Smooth muscle cell (in vitro differentiated cells): ENCODE measurements around the gene SMARCD3. TPM values are rescaled to one million over a fixed set of nuclear protein-coding genes. Genes with fewer than 3 reads are reported as not detected.

Source experiments
- DNase-seq: peaks from one replicate; lab custom pipeline; 2025; ENCODE audit not compliant: unreplicated experiment; lab: John Stamatoyannopoulos, UW
- H2AFZ ChIP-seq: fragments of 200-600 bp; sonication (generic); 2 replicates; pipeline ENCODE4 v1.6.0; 2016; ENCODE audit warnings: antibody characterized with exemption, low read depth, mild to moderate bottlenecking
- H3F3A ChIP-seq: fragments of 200-600 bp; sonication (generic); 2 replicates; pipeline ENCODE4 v1.6.0; 2017; ENCODE audit warnings: antibody characterized with exemption, low read depth
- H3K27ac ChIP-seq: fragments of 200-600 bp; sonication (generic); 2 replicates; pipeline ENCODE4 v1.5.1; 2016; ENCODE audit warnings: low read depth, mild to moderate bottlenecking
- H3K27me3 ChIP-seq: fragments of 200-600 bp; sonication (generic); 2 replicates; pipeline ENCODE4 v1.6.1; 2016; ENCODE audit warnings: low read depth, mild to moderate bottlenecking
- H3K36me3 ChIP-seq: fragments of 200-600 bp; sonication (generic); 2 replicates; pipeline ENCODE4 v1.5.1; 2016; ENCODE audit warnings: low read depth
- H3K4me1 ChIP-seq: fragments of 200-600 bp; sonication (generic); 2 replicates; pipeline ENCODE4 v1.5.1; 2016; ENCODE audit warnings: low read depth
- H3K4me2 ChIP-seq: fragments of 200-600 bp; sonication (generic); 2 replicates; pipeline ENCODE4 v1.6.0; 2016; ENCODE audit warnings: mild to moderate bottlenecking
- H3K4me3 ChIP-seq: fragments of 200-600 bp; sonication (generic); 2 replicates; pipeline ENCODE4 v1.5.1; 2016; ENCODE audit warnings: mild to moderate bottlenecking
- H3K79me2 ChIP-seq: fragments of 200-600 bp; sonication (generic); 2 replicates; pipeline ENCODE4 v1.6.0; 2016; ENCODE audit warnings: low read depth, mild to moderate bottlenecking
- H3K9ac ChIP-seq: fragments of 200-600 bp; sonication (generic); 2 replicates; pipeline ENCODE4 v1.6.0; 2016; ENCODE audit warnings: low read depth
- H3K9me3 ChIP-seq: fragments of 200-600 bp; sonication (generic); replicated peaks from 2 replicates; pipeline ENCODE4 v1.5.1; 2016; ENCODE audit warnings: low read depth
- H4K20me1 ChIP-seq: fragments of 200-600 bp; sonication (generic); 2 replicates; pipeline ENCODE4 v1.6.0; 2016; ENCODE audit warnings: low read depth
- CTCF ChIP-seq: fragments of 200-600 bp; sonication (generic); IDR thresholded peaks from 2 replicates; pipeline ENCODE4 v1.5.1; 2017; ENCODE audit warnings: borderline replicate concordance, mild to moderate bottlenecking, antibody characterized with exemption; ENCODE audit not compliant: insufficient read depth, poor library complexity, severe bottlenecking
- WGBS: methylation state at CpG from one replicate; pipeline ENCODE4 v1.1.7; 2016; ENCODE audit warnings: low lambda C conversion rate; 5-methylcytosine and 5-hydroxymethylcytosine counted together
- polyA plus RNA-seq: library from polyadenylated mRNA; unstranded; fragments of >200 nt; fragmentation: Nextera tagmentation; extraction: Ambion mirVana; gene quantifications from 2 replicates; pipeline ENCODE4 v1.2.1, GENCODE V29; 2016
- total RNA-seq: library from RNA; depleted of rRNA; stranded (reverse); fragments of >200 nt; gene quantifications from 2 replicates; pipeline ENCODE4 v1.2.3, GENCODE V29; 2014

Gene SMARCD3
- total and polyA plus RNA-seq, 2 experiments from 2014 or later: 44.4 to 58.1 TPM

GRCh38 chr7:151244196-151244840 is 4.2 kb downstream of the SMARCD3 start:
- no peaks in the 10 kb centered on the region for H3K27me3 ChIP-seq
- H3K4me2 ChIP-seq: peak overlapping the region; percentile 99
- TF ChIP-seq CTCF: peak; percentile 92
- 43% methylated on average over 10 of the region's 10 CpGs for WGBS
- H3F3A ChIP-seq: no peaks in the 10 kb centered on the region
- no peaks in the 10 kb centered on the region for H3K36me3 ChIP-seq
- H3K9ac ChIP-seq: no peak overlapping the region
- peaks cover 81% of the 10 kb centered on the region for H4K20me1 ChIP-seq
- H3K79me2 ChIP-seq: peaks cover 31% of the 10 kb centered on the region
- DNase-seq: no peak
- H3K4me3 ChIP-seq: peak overlapping the region; percentile 52
- H3K4me1 ChIP-seq: peaks cover 19% of the 10 kb centered on the region
- no peak overlapping the region for H2AFZ ChIP-seq
- H3K27ac ChIP-seq: peak overlapping the region; percentile 1
- no peaks in the 10 kb centered on the region for H3K9me3 ChIP-seq

DNA sequence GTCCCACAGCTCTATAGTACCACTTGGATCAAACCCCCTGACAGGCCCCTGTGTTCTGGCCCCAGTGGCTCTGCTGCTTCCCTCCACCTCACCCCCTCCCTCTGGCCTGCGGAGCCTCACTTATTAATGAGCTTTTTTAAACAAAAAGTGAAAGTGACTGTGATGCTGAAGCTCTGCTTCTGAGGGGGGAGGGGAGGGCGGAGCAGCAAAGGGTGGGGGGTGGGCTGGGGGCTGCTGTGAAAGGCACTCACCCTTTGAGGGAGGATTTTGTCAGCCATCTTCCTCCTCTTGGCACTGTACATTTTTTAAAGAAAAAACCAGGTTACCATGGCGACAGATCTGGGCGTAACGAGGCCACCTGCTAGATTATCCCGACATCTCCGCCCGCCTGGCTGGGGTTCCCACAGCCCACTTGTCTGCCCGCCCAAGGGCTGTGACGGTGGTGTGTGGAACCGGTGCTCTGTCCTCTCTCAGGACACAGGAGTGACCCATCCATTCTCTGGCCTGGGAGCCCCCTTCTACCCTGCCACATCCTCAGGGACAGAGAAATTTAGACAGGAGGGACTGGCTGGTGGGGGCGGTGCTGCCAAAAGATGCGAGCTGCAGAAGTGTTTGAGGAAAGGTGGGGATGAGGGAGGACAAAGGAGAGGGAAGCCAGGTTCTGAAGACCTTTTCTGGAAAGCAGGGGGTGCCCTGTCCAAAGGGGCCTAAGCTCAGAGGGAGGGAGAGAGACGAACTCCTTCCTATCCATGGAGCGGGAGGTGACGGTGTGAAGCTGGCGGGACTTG is 4.9 kb downstream of the SMARCD3 start:
- WGBS: 72% methylated on average over 17 of the region's 17 CpGs
- H3K27ac ChIP-seq: no peak overlapping the region
- H3K27me3 ChIP-seq: no peaks in the 10 kb centered on the region

GRCh38 chr7:151243045-151243349 is 5.5 kb downstream of the SMARCD3 start:
- H3K27ac ChIP-seq: no peak overlapping the region
- TF ChIP-seq CTCF: no peak
- H2AFZ ChIP-seq: no peak overlapping the region
- 59% methylated on average over 2 of the region's 2 CpGs for WGBS
- H3K36me3 ChIP-seq: no peaks in the 10 kb centered on the region
- H4K20me1 ChIP-seq: peaks cover 94% of the 10 kb centered on the region
- H3K27me3 ChIP-seq: no peaks in the 10 kb centered on the region
- no peaks in the 10 kb centered on the region for H3F3A ChIP-seq
- no peak overlapping the region for H3K4me3 ChIP-seq
- no peak overlapping the region for H3K9ac ChIP-seq
- H3K9me3 ChIP-seq: no peaks in the 10 kb centered on the region
- no peak overlapping the region for H3K4me2 ChIP-seq
- DNase-seq: no peak
- peaks cover 16% of the 10 kb centered on the region for H3K4me1 ChIP-seq
- H3K79me2 ChIP-seq: peaks cover 34% of the 10 kb centered on the region

More for the DNA sequence above, 4.9 kb downstream of the SMARCD3 start:
- H2AFZ ChIP-seq: no peak overlapping the region
- no peak for TF ChIP-seq CTCF
- no peaks in the 10 kb centered on the region for H3K9me3 ChIP-seq
- no peak overlapping the region for H3K4me3 ChIP-seq
- H3K4me2 ChIP-seq: no peak overlapping the region
- no peaks in the 10 kb centered on the region for H3F3A ChIP-seq
- no peak overlapping the region for H3K9ac ChIP-seq
- H3K36me3 ChIP-seq: no peaks in the 10 kb centered on the region
- peaks cover 36% of the 10 kb centered on the region for H3K79me2 ChIP-seq
- no peak for DNase-seq
- peaks cover 16% of the 10 kb centered on the region for H3K4me1 ChIP-seq
- peaks cover 88% of the 10 kb centered on the region for H4K20me1 ChIP-seq
